ENCODE results near the gene GGPS1. TPM values are rescaled to one million over a fixed set of nuclear protein-coding genes. Genes with fewer than 3 reads are reported as not detected.
"Not testable (repeated sequence)": the region's sequence is repeated elsewhere in the genome, so short reads cannot be mapped to it uniquely, and the experiment has no call there.

GGPS1 gene
- total and polyA plus RNA-seq, 4 donors, result 4.8 to 13.2 (median 8.3) TPM

DNA sequence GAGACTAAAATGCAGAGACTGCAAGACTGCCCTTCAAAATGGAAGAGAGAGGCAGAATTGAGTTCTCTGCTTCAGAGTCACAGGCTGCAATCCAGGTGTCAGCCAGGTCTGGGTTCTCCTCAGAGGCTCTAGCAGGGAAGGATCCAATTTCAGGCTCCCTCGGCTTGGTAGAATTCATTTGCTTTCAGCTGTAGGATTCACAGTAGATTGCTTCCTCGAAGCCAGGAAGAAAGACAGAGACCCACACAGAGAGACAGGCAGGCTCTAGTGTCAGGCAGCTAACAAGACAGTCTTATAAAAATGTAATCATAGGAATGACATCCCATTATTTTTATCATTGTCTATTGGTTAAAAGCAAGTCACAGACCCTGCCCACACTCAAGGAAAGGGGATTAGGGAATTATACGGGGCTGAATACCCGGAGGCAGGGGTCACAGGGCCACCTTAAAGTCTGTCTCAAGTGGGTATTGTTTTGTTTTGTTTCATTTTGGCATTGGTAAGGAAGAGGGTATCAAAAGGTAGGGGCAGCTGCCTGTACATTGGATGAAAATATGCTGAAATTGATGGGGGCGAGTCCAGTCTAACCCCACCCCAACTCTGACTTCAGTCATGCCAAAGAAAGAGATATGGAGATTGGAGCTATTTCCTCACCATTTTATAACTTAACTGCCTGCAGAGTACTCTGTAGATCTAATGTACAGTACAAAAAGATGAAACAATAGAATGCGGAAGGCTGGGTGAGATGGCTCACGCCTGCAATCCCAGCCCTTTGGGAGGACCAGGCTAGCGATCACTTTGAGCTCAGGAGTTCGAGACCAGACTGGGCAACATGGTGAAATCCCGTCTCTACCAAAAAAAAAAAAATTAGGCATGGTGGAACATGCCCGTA, 29.4 kb downstream of the GGPS1 start (continued):
- no peak for TF ChIP-seq HNF4G (IDR thresholded peaks at IDR 0.05)
- TF ChIP-seq, protein P1, sequence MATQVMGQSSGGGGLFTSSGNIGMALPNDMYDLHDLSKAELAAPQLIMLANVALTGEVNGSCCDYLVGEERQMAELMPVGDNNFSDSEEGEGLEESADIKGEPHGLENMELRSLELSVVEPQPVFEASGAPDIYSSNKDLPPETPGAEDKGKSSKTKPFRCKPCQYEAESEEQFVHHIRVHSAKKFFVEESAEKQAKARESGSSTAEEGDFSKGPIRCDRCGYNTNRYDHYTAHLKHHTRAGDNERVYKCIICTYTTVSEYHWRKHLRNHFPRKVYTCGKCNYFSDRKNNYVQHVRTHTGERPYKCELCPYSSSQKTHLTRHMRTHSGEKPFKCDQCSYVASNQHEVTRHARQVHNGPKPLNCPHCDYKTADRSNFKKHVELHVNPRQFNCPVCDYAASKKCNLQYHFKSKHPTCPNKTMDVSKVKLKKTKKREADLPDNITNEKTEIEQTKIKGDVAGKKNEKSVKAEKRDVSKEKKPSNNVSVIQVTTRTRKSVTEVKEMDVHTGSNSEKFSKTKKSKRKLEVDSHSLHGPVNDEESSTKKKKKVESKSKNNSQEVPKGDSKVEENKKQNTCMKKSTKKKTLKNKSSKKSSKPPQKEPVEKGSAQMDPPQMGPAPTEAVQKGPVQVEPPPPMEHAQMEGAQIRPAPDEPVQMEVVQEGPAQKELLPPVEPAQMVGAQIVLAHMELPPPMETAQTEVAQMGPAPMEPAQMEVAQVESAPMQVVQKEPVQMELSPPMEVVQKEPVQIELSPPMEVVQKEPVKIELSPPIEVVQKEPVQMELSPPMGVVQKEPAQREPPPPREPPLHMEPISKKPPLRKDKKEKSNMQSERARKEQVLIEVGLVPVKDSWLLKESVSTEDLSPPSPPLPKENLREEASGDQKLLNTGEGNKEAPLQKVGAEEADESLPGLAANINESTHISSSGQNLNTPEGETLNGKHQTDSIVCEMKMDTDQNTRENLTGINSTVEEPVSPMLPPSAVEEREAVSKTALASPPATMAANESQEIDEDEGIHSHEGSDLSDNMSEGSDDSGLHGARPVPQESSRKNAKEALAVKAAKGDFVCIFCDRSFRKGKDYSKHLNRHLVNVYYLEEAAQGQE (IDR thresholded peaks at IDR 0.05), result no peak

DNA sequence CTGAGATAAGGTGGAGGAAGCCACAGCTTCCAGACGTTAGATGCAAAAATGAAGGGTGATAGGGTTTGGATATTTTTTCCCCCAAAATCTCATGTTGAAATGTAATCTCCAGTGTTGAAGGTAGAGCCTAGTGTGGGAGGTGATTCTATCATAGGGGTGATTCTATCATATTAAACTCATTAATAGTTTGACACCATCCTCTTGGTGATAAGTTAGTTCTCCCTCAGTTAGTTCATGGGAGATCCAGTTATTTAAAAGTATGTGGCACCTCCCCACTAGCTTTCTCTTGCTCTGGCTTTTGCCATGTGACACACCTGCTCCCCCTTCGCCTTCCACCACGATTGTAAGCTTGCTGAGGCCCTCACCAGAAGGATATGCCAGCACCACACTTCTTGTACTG, 30.5 kb downstream of the GGPS1 start:
- Histone ChIP-seq H3K9me3 (ENCODE audit: control insufficient read depth in 4 of 4, low read length in 3 of 4) (no peaks in the 10 kb centered on the region), H3K27me3 (ENCODE audit: control insufficient read depth in 4 of 4, insufficient read depth in 4 of 4, low read length in 3 of 4) (no peaks in the 10 kb centered on the region), H3K4me3 (ENCODE audit: low read depth in 1 of 3, low read length in 3 of 3) (no peak overlapping the region), H3K9ac (ENCODE audit: low read depth in 1 of 2, low read length in 2 of 2) (no peak overlapping the region), H3K36me3 (ENCODE audit: control insufficient read depth in 4 of 4, insufficient read depth in 3 of 4, low read depth in 1 of 4, low read length in 3 of 4) (no peaks in the 10 kb centered on the region), H3K4me1 (ENCODE audit: control insufficient read depth in 4 of 4, insufficient read depth in 4 of 4, low read length in 3 of 4) (no peaks in the 10 kb centered on the region), H3K27ac (ENCODE audit: low read depth in 1 of 2, low read length in 2 of 2) (no peak overlapping the region)
- WGBS, result 89% methylated on average over 3 of the region's 3 CpGs
- DNase-seq (ENCODE audit: low spot score), result no peak
- TF ChIP-seq FOXA2 (IDR thresholded peaks at IDR 0.05), result no peak
- TF ChIP-seq ATF3 (IDR thresholded peaks at IDR 0.05), result no peak
- TF ChIP-seq NR2F2 (IDR thresholded peaks at IDR 0.05), result no peak
- TF ChIP-seq FOXA1 (IDR thresholded peaks at IDR 0.05), result no peak
- TF ChIP-seq CTCF (IDR thresholded peaks at IDR 0.05; ENCODE audit: low read depth, low read length, missing input control), result no peak
- no peak for TF ChIP-seq JUND (IDR thresholded peaks at IDR 0.05)
- TF ChIP-seq, protein P2, sequence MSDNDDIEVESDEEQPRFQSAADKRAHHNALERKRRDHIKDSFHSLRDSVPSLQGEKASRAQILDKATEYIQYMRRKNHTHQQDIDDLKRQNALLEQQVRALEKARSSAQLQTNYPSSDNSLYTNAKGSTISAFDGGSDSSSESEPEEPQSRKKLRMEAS (IDR thresholded peaks at IDR 0.05), result no peak
- no peak for TF ChIP-seq TAF1 (conservative IDR thresholded peaks at IDR 0.05)
- TF ChIP-seq SP1 (IDR thresholded peaks at IDR 0.05), result no peak

DNA sequence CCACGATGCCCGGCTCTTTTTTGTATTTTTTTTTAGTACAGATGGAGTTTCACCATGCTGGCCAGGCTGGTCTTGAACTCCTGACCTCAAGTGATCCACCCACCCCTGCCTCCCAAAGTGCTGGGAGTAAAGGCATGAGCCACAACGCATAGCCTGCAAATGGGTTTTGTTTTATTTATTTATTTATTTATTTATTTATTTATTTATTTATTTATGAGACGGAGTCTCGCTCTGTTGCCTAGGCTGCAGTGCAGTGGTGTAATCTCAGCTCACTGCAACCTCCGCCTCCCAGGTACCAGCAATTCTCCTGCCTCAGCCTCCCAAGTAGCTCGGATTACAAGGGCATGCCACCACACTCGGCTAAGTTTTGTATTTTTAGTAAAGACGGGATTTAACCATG, 35.8 kb downstream of the GGPS1 start:
- not testable (repeated sequence) for H3K4me1 ChIP-seq (ENCODE audit: control insufficient read depth in 4 of 4, insufficient read depth in 4 of 4, low read length in 3 of 4); H3K9me3 ChIP-seq (ENCODE audit: control insufficient read depth in 4 of 4, low read length in 3 of 4); H3K9ac ChIP-seq (ENCODE audit: low read depth in 1 of 2, low read length in 2 of 2); H3K36me3 ChIP-seq (ENCODE audit: control insufficient read depth in 4 of 4, insufficient read depth in 3 of 4, low read depth in 1 of 4, low read length in 3 of 4); H3K27ac ChIP-seq (ENCODE audit: low read depth in 1 of 2, low read length in 2 of 2); H3K4me3 ChIP-seq (ENCODE audit: low read depth in 1 of 3, low read length in 3 of 3); H3K27me3 ChIP-seq (ENCODE audit: control insufficient read depth in 4 of 4, insufficient read depth in 4 of 4, low read length in 3 of 4); DNase-seq (ENCODE audit: low spot score)
- WGBS, result 98% methylated on average over 9 of the region's 9 CpGs

Measured in liver (tissue), 9 donors.